Measurements from ENCODE around the gene EIF3A. TPM values are rescaled to one million over a fixed set of nuclear protein-coding genes. Genes with fewer than 3 reads are reported as not detected.

The EIF3A gene
- total and polyA plus RNA-seq, 2 donors = 41.2 to 67.8 TPM

DNA sequence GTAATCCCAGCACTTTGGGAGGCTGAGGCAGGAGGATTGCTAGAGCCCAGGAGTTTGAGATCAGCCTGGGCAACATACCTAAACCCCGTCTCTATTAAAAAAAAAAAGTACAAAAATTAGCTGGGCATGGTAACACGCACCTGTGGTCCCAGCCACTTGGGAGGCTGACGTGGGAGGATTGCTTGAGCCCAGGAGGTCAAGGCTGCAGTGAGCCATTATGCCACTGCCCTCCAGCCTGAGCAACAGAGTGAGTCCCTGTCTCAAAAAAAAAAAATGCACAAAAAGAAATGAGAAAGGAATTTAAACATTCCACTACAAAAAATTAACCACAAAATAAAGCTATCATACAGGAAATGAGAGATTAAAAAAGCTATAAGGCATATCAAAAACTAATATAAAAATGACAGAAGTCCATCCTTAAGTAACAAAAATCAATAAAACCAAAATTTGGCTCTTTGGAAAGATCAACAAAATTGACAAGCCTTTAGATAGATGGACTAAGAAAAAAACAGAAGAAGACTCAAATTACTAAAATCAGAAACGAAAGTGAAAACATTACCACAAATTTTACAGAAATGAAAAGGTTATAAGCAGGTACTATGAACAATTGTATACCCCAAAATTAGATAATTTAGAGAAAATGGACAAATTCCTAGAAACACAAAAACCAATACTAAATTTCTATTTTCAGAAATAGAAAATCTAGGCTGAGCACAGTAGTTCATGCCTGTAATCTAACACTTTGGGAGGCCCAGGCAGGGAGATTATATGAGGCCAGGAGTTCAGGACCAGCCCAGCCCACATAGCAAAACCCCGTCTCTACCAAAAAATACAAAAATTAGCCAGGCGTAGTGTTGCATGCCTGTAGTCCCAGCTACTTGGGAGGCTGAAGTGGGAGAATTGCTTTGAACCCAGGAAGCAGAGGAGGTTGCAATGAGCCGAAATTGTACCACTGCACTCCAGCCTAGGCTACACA is 93.5 kb downstream of the EIF3A start:
- peaks cover 0 to 3% of the 10 kb centered on the region in 2 donors for H3K4me1 ChIP-seq (ENCODE audit: control insufficient read depth in 2 of 2, insufficient read depth in 2 of 2, low read length in 2 of 2)
- whole genome bisulfite sequencing = 91% methylated on average over 7 of the region's 7 CpGs
- no peak for DNase-seq (ENCODE audit: low read depth in 6 of 9, low spot score in 9 of 9)
- no peaks in the 10 kb centered on the region for H3K27me3 ChIP-seq (ENCODE audit: control insufficient read depth in 2 of 2, insufficient read depth in 1 of 2, low read length in 1 of 2)
- H3K27ac ChIP-seq (ENCODE audit: low read depth in 1 of 2, low read length in 1 of 2) = no peak overlapping the region
- no peak overlapping the region for H3K4me3 ChIP-seq (ENCODE audit: low read length in 2 of 2)
- H3K9me3 ChIP-seq (ENCODE audit: control insufficient read depth in 2 of 2, insufficient read depth in 1 of 2, low read length in 1 of 2) = peaks cover 0 to 7% of the 10 kb centered on the region in 2 donors
- H3K36me3 ChIP-seq (ENCODE audit: control insufficient read depth in 2 of 2, insufficient read depth in 2 of 2, low read length in 1 of 2) = no peaks in the 10 kb centered on the region

DNA sequence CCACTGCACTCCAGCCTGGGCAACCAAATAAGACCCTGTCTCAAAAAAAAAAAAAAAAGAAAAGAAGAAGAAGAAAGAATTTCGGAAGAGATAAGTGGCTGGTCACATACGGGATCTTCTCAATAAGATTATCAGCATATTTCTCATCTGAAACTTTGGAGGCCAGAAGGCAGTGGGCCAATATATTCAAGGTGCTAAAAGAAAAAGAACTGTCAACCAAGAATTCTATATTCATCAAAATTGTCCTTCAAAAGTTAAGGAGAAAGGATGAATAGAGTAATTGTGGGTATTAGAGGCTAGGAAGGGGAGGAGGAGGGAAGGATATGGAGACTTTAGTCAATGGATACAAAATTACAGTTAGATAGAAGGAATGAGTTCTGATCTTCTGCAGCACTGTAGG is 95.0 kb downstream of the EIF3A start:
- 96% methylated on average over 2 of the region's 2 CpGs for WGBS
- Histone ChIP-seq H3K9me3 (ENCODE audit: control insufficient read depth in 2 of 2, insufficient read depth in 1 of 2, low read length in 1 of 2) (peaks cover 0 to 7% of the 10 kb centered on the region in 2 donors), H3K27me3 (ENCODE audit: control insufficient read depth in 2 of 2, insufficient read depth in 1 of 2, low read length in 1 of 2) (no peaks in the 10 kb centered on the region), H3K4me3 (ENCODE audit: low read length in 2 of 2) (no peak overlapping the region), H3K4me1 (ENCODE audit: control insufficient read depth in 2 of 2, insufficient read depth in 2 of 2, low read length in 2 of 2) (peaks cover 0 to 3% of the 10 kb centered on the region in 2 donors), H3K27ac (ENCODE audit: low read depth in 1 of 2, low read length in 1 of 2) (no peak overlapping the region), H3K36me3 (ENCODE audit: control insufficient read depth in 2 of 2, insufficient read depth in 2 of 2, low read length in 1 of 2) (no peaks in the 10 kb centered on the region)
- DNase-seq (ENCODE audit: low read depth in 6 of 9, low spot score in 9 of 9) = no peak

Other genes with a start within 250 kb of the EIF3A start
- gene NANOS1, start 51.1 kb downstream of the EIF3A start, total RNA-seq = 0.52 TPM
- 3.2 TPM for gene NANOS1, start 51.1 kb downstream of the EIF3A start, polyA plus RNA-seq
- 26.0 TPM for gene DENND10, start 23.3 kb upstream of the EIF3A start, total RNA-seq
- gene DENND10, start 23.3 kb upstream of the EIF3A start, polyA plus RNA-seq = 24.8 TPM
- 18.5 TPM for gene SFXN4, start 84.9 kb upstream of the EIF3A start, total RNA-seq
- 31.0 TPM for gene SFXN4, start 84.9 kb upstream of the EIF3A start, polyA plus RNA-seq
- 116 TPM for gene PRDX3, start 98.0 kb upstream of the EIF3A start, total RNA-seq
- gene PRDX3, start 98.0 kb upstream of the EIF3A start, polyA plus RNA-seq = 114 TPM
- 18.5 TPM for gene GRK5, start 126.8 kb upstream of the EIF3A start, total RNA-seq
- gene GRK5, start 126.8 kb upstream of the EIF3A start, polyA plus RNA-seq = 14.4 TPM

Measured in thymus (tissue), 11 donors.